Measurements from ENCODE around the gene MALRD1.

The MALRD1 gene

DNA sequence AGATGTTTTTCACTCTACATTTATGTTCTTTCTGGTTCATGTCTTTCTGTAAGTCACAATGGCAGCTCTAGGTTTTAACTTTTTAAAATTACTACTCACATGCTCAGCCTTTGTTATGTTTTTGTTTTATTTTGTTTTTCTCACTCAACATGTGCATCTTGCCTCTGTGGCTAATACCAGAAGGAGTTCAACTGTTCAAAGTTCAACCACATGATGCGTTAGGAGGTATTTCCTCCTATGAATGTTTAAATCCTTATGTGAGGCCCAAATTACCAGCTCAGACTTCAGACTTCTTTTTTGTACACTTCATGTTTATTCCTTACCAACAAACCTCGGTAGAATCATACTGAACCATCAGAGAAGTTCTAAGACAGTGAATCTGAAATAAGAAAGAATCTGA lies 151.6 kb downstream of the MALRD1 start:
- in situ Hi-C loops (cut with MboI; ENCODE audit: low pct_unique_long_range_greater_than_20kb, low sequenced_read_pairs), result no loop called here
- DNase-seq, result no peak

DNA sequence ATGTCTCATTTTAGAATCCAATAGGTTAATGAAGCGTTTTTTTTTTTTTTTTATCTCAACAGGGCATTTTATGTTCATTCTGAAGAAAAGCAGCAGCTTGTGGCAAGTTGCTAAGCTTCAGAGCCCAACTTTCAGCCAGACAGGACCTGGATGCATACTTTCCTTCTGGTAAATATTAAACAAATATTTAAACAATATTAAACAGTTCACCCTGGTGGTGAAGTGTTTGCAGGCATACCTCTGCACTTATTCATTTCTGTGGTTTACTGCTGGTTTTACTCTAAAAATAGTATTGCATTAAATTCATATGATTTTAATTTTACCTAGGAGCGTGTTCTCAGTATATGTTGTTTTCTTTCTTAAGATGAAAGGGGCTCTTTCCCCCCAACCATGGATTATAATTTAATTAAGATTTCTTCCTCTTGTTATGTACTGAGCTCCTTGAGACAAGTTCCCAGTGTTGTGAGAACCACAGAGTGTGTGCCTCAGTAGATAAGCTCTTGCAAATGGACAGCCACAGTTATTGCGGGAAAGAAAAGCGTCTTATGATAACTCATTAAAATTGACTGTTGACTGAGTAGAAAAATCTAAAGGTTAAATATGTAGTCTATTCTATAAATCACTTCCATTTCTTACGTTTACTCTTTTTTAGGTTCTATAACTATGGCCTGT lies 155.8 kb downstream of the MALRD1 start:
- in situ Hi-C loops (cut with MboI; ENCODE audit: low pct_unique_long_range_greater_than_20kb, low sequenced_read_pairs), result no loop called here
- DNase-seq, result no peak

DNA sequence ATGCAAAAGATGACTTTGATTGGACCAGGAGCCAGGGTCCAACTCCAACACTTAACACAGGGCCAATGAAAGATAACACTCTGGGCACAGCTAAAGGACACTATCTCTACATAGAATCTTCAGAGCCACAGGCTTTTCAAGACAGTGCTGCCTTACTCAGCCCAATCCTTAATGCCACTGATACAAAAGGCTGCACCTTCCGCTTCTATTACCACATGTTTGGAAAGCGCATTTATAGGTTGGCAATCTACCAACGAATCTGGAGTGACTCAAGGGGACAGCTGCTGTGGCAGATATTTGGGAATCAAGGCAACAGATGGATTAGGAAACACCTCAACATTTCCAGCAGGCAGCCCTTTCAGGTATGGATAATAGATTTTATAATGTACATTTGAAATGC lies 160.7 kb downstream of the MALRD1 start:
- in situ Hi-C loops (cut with MboI; ENCODE audit: low pct_unique_long_range_greater_than_20kb, low sequenced_read_pairs), result no loop called here
- DNase-seq, result no peak

DNA sequence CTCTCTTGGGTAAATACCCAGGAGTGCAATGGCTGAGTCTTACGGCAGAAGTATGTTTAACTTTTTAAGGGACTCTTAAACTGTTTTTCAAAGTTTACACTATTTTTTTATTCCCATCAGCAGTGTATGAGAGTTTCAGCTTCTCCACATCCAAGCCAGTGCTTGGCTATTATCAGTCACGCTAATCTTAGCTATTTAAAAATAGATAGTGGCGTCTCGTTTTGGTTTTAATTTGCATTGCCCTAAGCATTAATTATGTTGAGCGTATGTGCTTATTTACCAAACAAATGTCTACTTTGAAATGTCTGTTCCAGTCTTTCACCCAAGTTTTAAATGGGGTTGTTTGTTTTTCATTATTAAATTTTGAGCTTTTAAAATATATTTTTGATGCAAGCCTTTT lies 164.0 kb downstream of the MALRD1 start:
- in situ Hi-C loops (cut with MboI; ENCODE audit: low pct_unique_long_range_greater_than_20kb, low sequenced_read_pairs), result no loop called here
- no peak for DNase-seq

DNA sequence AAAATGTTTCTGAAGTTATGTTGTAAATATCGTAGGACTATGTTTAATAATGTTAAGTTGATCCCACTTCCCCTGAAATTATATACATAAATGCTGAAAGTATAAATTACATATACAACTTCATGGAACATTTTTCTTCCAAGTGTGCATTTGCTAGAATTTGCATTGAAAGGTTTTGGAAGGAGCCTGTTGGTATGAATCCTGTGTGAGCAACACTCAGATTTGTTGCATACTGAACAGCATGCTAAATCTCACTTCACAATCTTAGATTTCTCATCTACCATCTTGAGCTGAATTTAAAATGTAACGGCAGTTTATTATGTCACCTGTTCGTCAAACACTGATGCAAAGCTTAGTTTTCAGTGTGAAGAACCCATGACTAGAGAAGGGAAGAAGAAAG lies 172.6 kb downstream of the MALRD1 start:
- in situ Hi-C loops (cut with MboI; ENCODE audit: low pct_unique_long_range_greater_than_20kb, low sequenced_read_pairs), result no loop called here
- no peak for DNase-seq

DNA sequence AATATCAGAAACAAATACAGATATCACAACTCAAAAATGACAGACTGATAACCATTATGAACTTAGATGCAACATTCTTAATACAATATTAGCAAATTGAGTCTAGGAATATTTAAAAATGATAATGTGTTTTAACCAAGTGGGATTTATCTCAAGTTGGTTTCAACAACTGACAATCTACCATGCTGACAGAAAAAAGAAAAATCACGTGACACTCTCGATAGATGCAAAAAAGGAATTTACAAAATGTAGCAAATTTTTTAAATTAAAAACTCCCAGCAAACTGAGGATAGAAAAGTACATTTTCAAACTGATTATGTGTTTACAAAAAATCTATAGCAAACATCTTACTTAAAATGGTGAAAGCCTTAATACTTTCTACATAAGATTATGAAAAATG lies 177.4 kb downstream of the MALRD1 start:
- in situ Hi-C loops (cut with MboI; ENCODE audit: low pct_unique_long_range_greater_than_20kb, low sequenced_read_pairs), result no loop called here
- DNase-seq, result no peak

DNA sequence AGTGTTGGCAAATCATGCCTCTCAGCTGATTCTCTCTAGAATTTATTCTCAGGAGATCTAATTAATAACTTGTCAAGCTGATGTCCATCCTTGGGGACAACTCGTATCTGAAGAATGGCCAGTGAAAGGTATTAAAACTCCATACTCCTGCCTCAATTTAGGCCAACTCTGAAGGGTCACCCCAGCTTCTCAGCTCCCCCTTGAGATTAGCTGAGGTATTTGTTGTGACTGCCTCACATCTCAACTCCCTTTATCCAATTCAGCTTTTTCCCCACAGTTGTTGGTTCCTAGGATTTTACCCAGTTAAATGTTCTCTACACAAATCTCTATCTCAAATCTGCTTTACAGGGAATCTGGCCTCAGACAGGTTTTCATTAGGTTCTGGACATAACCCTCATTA lies 182.4 kb downstream of the MALRD1 start:
- no peak for DNase-seq
- in situ Hi-C loops (cut with MboI; ENCODE audit: low pct_unique_long_range_greater_than_20kb, low sequenced_read_pairs), result no loop called here

DNA sequence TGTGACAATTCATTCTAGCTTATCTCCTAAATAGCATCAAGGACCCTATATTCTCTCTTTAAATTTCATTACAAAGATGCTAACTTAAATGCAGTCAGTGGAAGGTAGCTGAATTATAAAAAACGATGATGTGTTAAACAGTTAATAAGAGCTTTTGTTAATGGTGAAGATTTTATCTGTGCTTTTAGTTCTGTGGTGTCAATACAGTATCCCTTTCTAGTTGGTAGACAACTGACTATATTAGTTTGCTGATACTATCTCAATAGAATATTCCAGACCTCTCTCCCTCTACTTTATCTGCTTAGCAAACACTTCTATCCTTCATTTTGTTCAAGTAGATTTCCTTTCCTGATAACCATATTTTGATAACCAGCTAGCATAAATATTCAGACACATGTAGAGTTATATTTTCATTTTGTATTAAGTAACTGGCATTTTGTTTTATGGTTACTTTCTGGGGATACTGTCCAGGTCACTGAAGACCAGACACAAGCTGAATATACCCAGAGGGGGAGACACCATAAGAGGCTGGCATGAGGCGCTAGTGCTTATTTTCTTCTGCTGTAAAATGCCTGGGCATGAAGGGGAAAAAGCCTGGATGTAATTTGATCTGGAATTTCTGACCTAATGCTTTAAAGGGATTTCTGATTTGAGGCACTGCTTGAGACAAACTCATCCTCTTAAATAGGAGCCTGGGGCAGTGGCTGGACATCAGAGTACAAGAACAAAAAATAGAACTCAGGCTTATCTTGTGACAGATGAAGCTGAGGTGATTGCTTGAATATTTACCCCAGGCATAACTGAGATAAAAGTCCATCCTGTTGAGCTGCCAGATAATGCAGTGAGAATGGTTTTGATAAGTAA lies 197.5 kb downstream of the MALRD1 start:
- DNase-seq, result no peak
- in situ Hi-C loops (cut with MboI; ENCODE audit: low pct_unique_long_range_greater_than_20kb, low sequenced_read_pairs), result no loop called here

DNA sequence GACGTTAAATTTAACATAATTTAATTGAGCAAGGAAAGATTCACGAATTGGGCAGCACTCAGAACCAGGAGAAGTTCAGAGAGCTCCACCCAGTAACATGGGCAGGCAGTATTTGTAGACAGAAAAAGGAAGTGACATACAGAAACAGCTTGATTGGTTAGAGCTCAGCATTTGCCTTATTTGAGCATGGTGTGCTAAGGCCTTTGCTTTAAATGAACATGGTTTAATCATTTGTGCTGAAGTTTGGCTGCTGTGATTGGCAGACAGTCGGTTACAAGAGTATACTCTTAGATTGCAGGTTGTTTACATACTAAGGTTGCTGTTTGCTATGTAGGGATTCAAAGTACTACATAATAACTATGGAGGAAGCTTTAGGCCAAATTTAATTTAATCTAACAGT lies 199.2 kb downstream of the MALRD1 start:
- in situ Hi-C loops (cut with MboI; ENCODE audit: low pct_unique_long_range_greater_than_20kb, low sequenced_read_pairs), result no loop called here
- DNase-seq, result no peak

DNA sequence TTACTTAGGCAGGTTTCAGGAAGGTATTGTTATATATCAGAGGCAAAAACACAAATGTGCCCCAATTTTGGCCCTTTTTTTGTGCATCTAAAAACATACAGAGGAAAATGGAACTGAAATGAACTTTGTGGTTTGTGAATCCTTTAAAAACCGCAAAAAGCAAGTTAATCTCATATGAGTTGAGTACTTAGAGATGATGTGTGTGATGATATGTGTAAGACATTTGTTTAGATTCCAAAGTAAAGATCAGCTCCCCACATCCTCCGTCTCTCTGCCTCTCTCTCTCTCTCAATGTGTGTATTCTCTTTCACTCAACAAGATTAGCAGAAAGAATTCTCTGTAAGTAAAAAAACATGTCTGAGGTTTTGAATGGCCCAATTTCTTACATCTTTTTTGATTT lies 201.9 kb downstream of the MALRD1 start:
- in situ Hi-C loops (cut with MboI; ENCODE audit: low pct_unique_long_range_greater_than_20kb, low sequenced_read_pairs), result no loop called here
- DNase-seq, result no peak

DNA sequence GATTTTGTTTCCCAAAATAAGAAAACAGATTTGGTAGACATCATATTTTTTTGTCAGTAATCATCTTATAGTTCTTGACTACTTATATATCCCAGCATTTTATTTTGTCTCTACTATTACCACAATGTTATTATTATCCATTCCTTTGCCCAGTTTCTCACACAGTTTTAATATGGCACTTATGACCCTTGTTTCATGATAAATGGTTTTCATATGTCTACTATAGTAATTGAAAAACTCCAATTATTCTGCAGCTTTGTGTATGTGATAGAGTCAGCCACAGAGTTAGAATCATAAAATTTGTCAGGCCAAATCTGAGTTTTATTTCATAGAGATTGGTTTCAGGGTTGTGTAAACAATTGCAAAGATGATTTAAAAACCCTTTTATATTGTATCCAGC lies 203.9 kb downstream of the MALRD1 start:
- in situ Hi-C loops (cut with MboI; ENCODE audit: low pct_unique_long_range_greater_than_20kb, low sequenced_read_pairs), result no loop called here

DNA sequence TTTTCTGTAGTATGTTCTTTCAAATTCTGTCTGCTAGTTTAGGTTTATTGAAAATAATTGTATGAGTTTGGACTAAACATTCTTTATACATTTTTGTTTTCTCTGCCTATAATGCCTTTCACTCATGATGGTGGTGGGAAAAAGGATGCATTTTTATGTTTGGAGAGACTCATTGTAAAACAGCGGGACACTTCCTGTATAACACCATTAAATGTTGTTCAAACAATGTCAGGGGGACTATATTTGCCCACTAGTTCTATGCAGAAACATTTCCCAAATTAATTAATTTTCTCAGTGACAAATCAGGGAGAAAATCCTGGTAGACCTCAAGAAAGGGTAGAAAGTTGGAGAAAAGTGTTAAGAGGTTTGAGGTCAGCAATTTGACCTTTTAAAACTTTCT lies 207.7 kb downstream of the MALRD1 start:
- no peak for DNase-seq
- in situ Hi-C loops (cut with MboI; ENCODE audit: low pct_unique_long_range_greater_than_20kb, low sequenced_read_pairs), result no loop called here

More for the DNA sequence above, 203.9 kb downstream of the MALRD1 start:
- no peak for DNase-seq

DNA sequence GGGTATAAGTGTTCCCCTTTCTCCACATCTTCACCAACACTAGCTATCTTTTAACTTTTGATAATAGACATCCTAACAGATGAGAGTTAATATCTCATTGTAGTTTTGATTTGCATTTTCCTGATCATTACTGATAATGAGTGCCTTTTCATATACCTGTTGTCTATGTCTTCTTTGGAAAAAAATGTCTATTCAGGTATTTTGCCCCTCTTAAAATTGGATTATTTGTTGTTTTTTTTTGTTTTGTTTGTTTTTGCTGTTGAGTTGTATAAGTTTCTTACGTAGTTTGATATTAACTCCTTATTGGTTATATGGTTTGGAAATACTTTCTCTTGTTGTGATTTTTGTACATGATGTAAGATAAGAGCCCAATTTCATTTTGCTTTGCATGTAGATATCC lies 214.7 kb downstream of the MALRD1 start:
- DNase-seq, result no peak
- in situ Hi-C loops (cut with MboI; ENCODE audit: low pct_unique_long_range_greater_than_20kb, low sequenced_read_pairs), result no loop called here

DNA sequence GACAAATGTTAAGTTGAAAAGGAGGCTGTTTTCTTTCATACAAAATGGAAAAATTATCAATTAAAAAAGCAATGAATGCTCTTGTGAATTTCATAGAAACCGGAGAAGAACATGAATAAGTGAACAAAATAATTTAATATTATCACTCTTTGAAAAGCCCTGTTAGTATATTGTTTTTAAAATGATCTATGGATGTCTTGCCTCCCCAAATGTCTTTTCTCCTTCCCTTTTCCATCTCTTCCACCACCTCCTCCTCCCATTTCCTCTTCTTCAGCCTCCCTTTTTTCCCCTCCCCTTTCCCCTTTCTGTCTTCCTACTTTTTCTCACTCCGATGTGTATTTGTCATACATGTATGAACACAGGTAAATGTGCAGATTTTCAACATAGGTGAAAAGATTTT lies 234.7 kb downstream of the MALRD1 start:
- DNase-seq, result no peak
- in situ Hi-C loops (cut with MboI; ENCODE audit: low pct_unique_long_range_greater_than_20kb, low sequenced_read_pairs), result no loop called here

DNA sequence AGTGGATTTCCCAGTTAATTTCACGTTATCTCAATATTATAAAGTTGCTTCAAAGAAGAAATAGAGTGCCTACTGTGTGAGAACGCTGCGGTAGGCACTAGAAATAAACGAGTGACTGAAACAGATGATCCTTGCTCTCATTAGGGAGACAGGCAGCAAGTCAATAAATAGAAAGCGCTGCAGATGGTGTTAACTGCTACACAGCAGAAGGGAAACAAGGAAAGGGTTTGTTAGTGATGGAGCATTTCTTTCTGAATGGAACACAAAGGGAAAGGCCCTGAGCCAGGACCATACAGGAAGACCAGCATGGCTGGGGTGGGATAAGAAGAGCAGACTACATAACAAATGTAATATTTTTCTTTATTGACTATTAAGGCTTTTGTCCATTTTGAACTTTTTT lies 235.2 kb downstream of the MALRD1 start:
- in situ Hi-C loops (cut with MboI; ENCODE audit: low pct_unique_long_range_greater_than_20kb, low sequenced_read_pairs), result no loop called here
- no peak for DNase-seq

DNA sequence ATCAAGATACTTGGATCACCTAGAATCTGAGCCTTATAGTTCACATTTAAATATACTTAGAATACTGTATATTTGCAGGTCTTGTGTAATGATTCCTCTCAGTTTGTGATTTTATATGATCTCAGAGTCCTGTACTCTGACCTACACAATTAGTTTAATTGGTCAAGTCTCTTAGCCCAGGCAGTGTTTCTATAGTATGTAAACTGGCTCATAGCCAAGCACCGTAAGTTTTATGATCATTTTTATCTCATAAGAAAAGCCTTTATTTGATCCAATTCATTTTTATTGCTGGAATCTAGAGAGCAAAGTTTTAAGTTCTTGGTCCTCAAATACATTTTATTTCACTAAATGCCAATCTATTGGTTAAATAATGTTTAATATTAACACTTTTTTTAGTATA lies 242.2 kb downstream of the MALRD1 start:
- no peak for DNase-seq
- in situ Hi-C loops (cut with MboI; ENCODE audit: low pct_unique_long_range_greater_than_20kb, low sequenced_read_pairs), result no loop called here

DNA sequence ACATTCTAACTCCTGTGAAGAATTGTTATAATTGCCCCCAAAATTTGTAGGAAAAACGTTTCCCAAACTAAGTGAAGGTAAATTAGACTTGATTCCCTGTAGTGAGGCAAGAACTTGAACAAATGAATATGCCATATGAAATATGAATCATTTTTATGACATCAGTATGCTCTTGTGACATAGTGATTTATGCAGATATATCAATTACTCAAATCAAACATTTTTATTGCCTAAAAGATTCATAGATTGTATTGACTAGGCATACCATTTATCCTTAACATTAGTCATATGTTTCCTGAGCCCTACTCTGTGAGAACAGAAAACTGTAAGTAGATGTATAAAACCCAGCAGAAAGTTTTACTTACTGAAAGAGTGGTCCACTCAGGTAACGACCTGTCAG lies 245.6 kb downstream of the MALRD1 start:
- in situ Hi-C loops (cut with MboI; ENCODE audit: low pct_unique_long_range_greater_than_20kb, low sequenced_read_pairs), result no loop called here
- DNase-seq, result no peak

DNA sequence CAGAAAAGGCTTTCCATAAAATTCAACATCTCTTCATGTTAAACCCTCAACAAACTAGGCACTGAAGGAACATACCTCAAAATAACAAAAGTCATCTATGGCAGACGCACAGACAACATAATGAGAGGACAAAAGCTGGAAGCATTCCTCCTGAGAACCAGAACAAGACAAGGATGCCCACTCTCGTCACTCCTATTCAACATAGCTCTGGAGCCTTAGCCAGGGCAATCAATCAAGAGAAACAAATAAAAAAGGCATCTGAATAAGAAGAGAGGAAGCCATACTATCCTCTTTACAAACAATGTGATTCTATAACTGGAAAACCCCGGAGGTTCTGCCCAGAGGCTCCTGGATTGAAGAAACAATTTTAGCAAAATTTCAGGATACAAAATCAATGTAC lies 251.0 kb downstream of the MALRD1 start:
- in situ Hi-C loops (cut with MboI; ENCODE audit: low pct_unique_long_range_greater_than_20kb, low sequenced_read_pairs), result no loop called here
- no peak for DNase-seq

DNA sequence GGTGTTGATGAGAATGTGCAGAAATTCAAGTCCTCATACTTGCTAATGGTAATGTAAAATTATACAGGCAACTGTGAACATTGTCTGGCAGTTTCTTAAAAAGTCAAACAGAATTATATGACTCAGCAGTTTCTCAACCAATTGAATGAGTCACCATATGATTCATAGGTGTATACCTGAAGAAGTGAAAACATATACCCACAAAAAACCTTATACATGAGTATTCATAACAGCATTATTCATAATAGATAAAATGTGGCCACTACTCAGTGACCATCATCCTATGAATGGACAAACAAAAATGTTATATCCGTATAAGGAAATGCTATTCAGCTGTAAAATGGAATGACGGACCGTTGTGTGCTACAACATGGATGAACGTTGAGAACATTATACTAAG lies 253.5 kb downstream of the MALRD1 start:
- DNase-seq, result no peak
- in situ Hi-C loops (cut with MboI; ENCODE audit: low pct_unique_long_range_greater_than_20kb, low sequenced_read_pairs), result no loop called here

DNA sequence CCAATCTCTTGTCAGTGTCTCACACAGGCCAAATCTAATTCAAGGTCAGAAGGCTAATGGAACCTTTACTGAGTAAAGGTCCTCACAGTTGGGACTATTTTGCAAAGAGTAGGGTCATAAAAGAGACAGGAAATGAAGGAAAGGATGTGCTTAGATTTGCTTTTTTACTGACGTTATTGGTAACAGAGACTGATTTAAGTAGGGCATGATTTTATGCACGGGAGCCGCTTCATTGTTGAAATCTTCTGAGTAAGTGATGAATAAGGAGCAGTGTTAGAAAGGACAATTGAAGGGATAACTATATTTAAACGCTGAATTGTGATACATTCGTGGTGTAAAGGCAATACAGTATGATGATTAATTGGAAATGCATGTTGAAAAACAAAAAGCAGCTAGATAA lies 261.5 kb downstream of the MALRD1 start:
- in situ Hi-C loops (cut with MboI; ENCODE audit: low pct_unique_long_range_greater_than_20kb, low sequenced_read_pairs), result no loop called here
- no peak for DNase-seq

Measured in KBM-7 (cell line).